ENCODE measurements around the gene TMEM98.
A peak's percentile ranks its signal among the peaks of the same experiment; 100 is the strongest.
"Not testable (repeated sequence)": the region's sequence is repeated elsewhere in the genome, so short reads cannot be mapped to it uniquely, and the experiment has no call there.

TMEM98 gene

DNA sequence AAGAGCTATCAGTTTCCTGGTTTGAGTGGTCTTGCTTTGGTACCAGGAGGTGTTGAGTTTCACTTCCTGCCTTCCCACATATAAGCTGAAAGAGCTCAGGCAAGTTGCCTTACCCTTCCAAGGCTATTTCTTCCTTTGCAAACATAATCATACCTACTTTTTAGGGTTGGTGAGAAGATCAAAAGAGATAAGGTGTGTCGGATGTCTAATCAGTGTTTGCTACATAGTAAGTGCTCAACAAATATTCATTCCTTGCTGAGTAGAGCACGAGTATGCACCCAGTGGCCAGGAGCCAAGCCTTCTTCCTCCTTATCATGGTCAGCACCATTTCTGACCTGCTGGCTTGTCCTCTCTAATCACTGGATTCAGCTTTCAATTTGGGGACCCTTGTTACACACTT lies 12.7 kb upstream of the TMEM98 start:
- no peak for DNase-seq

GRCh38 chr17:32916134-32916533 lies 11.8 kb upstream of the TMEM98 start:
- DNase-seq: no peak

DNA sequence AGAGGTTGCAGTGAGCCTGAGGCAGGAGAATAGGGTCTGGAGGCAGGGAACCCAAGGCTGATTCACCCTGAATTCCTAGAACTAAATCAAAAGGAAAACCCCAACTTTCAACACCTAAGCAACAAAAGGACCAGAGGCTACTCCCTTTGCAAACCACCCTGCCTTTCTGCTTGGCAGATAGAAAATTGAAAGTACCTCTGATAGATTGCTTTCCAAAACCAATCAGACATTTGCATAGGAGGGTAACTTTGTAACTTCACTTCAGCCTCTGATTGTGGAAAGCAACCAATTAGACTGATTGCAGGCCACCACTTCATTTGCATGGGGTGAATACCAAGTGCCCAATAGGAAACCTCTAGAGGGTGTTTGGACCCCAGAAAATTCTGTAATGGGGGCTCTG lies 10.9 kb upstream of the TMEM98 start:
- DNase-seq: no peak

GRCh38 chr17:32917842-32918241 lies 10.1 kb upstream of the TMEM98 start:
- DNase-seq: no peak

DNA sequence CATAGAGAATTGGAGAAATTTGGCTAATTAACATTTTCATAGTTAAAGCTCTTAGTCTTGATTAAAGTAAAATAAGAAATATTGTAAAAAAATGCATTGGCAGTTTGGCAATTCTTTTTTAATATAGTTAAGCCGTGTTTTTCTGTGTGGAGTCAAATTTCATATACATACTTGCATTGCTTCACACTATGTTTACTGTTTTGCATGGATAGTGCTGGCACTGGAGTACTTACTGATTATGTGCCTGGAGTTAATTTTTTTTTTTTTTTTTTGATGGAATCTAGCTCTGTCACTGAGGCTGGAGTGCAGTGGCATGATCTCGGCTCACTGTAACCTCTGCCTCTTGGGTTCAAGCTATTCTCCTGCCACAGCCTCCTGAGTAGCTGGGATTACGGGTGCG lies 8.1 kb upstream of the TMEM98 start:
- not testable (repeated sequence) for DNase-seq

- no peak for DNase-seq
Observed at GRCh38 chr17:32920293-32920692, 7.7 kb upstream of the TMEM98 start.

DNA sequence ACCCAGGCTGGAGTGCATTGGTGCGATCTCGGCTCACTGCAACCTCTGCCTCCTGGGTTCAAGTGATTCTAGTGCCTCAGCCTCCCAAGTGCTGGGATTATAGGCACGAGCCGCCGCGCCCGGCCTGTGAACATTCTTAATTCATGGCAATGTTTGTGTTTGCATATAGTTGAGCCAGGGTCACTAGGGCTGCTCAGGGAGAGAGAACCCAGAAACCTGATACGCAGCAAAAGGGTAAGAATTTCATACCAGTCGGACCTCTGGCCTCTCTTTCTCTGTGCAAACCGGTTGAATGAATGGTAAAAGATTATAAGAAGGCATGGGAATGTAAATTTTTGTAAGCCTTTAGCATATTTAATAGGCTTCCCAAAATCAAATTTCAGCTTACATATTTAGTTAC lies 6.9 kb upstream of the TMEM98 start:
- no peak for DNase-seq

DNA sequence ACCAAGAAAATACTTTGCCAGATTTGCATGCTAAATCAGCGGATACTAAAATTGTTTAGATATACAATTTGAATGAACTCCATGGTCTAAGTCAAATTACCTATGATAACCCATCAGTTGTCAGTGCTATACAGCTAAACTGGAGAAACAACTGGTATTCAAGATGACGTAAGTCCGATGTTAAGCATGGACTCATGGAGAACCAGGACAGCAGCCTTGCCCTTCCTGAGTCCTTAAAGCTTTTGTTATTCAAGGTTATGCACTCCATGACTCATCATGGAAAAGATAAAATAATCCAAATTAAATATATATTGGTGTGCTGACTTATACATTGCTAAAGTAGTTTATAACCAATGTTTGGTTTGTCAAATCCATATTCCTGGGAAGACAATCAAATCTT lies 4.0 kb upstream of the TMEM98 start:
- DNase-seq: not testable (repeated sequence)

- no peak for DNase-seq
Observed at GRCh38 chr17:32926183-32926582, 1.8 kb upstream of the TMEM98 start.

DNA sequence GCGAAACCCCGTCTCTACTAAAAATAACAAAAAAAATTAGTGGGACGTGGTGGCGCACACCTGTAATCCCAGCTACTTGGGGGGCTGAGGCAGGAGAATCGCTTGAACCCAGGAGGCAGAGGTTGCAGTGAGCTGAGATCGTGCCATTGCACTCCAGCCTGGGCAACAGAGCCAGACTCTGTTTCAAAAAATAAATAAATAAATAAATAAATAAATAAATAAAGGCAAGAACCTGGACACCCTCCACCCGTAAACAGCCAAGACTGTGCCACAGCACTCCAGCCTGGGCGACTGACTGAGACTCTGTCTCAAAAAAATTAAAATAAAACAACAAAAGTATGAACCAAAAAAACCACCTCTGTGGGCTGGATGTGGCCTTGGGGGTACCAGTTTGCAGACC lies 1.2 kb upstream of the TMEM98 start:
- DNase-seq: not testable (repeated sequence)

GRCh38 chr17:32927201-32927723 lies 691 bp upstream of the TMEM98 start:
- DNase-seq: peak; percentile 19

GRCh38 chr17:32928586-32929535 lies 908 bp downstream of the TMEM98 start:
- DNase-seq: no peak

DNA sequence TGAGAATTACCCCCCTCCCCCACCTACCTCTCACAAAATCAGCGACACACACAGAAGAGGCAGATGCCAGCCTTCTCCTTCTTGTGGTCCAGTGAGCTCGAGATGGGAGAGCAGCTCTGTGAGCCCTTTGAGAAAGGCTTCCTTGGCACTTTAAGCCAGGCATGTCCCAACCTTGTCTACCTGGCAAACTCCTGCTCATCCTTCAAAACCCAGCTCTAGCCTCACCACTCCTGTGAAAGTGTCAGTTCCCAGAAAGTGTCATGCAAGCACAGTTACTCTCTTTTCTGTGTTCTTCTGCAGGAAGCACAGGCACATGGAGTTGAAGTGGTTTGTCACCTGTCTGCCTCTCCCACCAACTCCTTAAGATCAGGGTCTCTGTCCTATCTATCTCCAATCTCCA lies 1.6 kb downstream of the TMEM98 start:
- no peak for DNase-seq

- DNase-seq: no peak
Observed at GRCh38 chr17:32930512-32930911, 2.6 kb downstream of the TMEM98 start.

GRCh38 chr17:32931686-32932085 lies 3.7 kb downstream of the TMEM98 start:
- no peak for DNase-seq

DNA sequence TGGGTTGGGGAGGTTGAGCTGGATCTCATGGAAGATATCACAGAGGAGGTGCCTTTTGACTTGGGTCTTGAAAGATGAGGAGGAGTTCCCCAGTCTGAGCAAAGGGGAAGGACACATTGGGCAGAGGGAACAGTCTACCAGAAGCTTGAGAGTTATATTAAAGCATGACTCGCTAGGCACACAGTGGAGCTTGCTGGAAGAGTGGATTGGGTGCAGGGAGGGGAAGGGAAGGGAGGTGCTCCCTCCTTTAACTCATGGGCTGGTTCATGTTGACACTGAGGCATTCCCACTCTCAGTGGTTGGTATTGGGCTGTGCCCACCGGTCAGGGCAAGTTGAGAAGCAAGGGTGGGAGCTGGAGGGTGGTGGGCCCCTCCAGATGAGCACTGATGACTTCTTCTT lies 5.9 kb downstream of the TMEM98 start:
- DNase-seq: no peak

- DNase-seq: no peak
Observed at GRCh38 chr17:32935726-32936125, 7.8 kb downstream of the TMEM98 start.

- no peak for DNase-seq
Observed at GRCh38 chr17:32936186-32936893, 8.4 kb downstream of the TMEM98 start.

DNA sequence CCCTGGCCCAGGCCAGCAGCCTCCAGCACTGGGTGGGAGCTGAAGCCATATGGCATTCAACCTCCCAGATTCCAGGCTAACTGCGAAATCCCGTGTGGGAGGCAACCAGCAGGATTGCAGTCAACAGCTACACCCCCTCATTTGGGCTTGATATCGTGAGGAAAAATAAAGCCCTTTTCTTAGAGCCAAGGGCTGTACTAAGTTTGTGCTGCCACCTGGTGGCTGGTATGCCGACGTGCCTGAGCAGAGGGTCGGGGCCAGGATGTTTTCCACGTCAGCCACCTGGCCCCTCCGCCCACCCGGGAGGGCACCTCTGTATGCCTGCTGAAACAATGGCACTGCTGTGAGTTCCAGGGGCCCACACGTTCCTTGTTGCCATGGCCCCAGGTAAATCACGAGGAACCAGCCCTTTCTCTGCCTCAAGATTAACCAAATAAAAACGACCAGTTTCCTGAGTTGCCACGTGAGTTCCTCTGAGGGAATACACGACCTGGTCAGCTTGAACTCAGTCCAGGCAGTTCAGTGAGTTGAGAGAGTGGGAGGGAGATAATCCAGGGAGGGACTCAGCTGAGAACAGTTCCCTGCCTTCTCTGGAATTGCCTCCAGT lies 9.0 kb downstream of the TMEM98 start:
- peak; percentile 67 for DNase-seq

GRCh38 chr17:32940706-32941390 lies 12.9 kb downstream of the TMEM98 start:
- DNase-seq: no peak

DNA sequence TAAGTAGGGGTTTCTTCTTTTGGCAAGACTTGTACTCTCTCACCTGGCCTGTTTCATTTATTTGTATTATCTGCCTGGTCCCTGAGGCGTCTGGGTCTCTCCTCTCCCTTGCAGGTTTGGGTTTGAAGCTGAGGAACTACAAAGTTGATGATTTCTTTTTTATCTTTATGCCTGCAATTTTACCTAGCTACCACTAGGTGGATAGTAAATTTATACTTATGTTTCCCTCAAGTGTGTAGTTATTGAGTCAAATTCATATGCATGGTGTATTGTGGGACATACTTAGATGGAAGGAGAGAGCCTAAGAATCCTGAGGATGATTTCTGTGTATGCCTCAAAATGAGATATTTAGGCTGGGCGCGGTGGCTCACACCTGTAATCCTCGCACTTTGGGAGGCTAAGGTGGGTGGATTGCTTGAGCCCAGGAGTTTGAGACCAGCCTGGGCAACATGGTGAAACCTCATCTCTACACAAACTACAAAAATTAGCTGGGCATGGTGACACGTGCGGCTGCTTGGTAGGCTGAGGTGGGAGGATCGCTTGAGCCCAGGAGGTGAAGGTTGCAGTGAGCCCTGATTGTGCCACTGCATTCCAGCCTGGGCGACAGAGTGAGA lies 13.6 kb downstream of the TMEM98 start:
- DNase-seq: no peak

GRCh38 chr17:32943206-32943605 lies 15.3 kb downstream of the TMEM98 start:
- no peak for DNase-seq

Measured in NCI-H146 (cell line).